ENCODE measurements around the gene SV2C.

The SV2C gene

DNA sequence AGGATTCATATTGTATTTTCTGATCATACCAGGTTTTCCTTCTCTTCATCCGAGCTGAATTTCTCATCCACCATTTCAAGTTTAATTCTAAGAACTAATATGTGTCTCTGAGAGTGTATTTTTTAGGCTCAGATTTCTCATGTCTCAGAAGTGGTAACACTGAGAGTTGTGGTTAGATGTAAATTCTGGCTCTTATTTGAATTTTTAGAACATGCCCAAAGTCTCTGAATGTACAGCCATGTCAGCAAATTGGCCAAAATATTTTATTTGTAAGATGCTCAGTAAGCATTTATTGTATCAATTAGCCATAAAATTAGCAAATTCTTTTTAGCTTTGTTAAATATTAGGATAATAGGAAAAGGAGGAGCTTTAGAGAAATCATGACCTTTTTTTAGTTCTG lies 16.6 kb downstream of the SV2C start:
- TF ChIP-seq, protein P1, sequence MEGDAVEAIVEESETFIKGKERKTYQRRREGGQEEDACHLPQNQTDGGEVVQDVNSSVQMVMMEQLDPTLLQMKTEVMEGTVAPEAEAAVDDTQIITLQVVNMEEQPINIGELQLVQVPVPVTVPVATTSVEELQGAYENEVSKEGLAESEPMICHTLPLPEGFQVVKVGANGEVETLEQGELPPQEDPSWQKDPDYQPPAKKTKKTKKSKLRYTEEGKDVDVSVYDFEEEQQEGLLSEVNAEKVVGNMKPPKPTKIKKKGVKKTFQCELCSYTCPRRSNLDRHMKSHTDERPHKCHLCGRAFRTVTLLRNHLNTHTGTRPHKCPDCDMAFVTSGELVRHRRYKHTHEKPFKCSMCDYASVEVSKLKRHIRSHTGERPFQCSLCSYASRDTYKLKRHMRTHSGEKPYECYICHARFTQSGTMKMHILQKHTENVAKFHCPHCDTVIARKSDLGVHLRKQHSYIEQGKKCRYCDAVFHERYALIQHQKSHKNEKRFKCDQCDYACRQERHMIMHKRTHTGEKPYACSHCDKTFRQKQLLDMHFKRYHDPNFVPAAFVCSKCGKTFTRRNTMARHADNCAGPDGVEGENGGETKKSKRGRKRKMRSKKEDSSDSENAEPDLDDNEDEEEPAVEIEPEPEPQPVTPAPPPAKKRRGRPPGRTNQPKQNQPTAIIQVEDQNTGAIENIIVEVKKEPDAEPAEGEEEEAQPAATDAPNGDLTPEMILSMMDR (IDR thresholded peaks at IDR 0.05; ENCODE audit: control insufficient read depth, insufficient read depth, low read depth, low read length, missing control alignments): no peak
- no peak for DNase-seq (ENCODE audit: low read depth)
- no peak overlapping the region for H3K4me3 ChIP-seq (ENCODE audit: control insufficient read depth, low read depth, low read length)

DNA sequence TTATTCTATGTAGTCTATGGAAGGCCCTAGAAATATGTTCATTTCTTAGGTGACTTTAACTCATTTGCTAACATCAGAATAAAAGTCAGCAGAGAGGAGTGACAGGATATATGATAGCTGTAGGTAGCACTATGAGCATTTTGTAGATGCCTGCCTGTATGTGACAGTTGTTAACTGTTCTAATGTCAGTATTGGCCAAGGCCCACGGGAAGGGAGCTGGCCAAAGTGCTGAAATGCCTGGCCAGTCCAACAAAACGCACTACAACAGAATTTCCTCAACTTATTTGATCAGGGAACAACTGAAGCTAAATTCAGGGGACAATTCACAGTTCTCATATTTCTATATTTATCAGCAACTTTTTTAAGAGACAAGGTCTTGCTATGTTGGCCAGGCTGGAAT lies 20.8 kb downstream of the SV2C start:
- DNase-seq (ENCODE audit: low read depth): no peak
- no peak overlapping the region for H3K4me3 ChIP-seq (ENCODE audit: control insufficient read depth, low read depth, low read length)
- TF ChIP-seq, protein P1 (IDR thresholded peaks at IDR 0.05; ENCODE audit: control insufficient read depth, insufficient read depth, low read depth, low read length, missing control alignments): no peak

DNA sequence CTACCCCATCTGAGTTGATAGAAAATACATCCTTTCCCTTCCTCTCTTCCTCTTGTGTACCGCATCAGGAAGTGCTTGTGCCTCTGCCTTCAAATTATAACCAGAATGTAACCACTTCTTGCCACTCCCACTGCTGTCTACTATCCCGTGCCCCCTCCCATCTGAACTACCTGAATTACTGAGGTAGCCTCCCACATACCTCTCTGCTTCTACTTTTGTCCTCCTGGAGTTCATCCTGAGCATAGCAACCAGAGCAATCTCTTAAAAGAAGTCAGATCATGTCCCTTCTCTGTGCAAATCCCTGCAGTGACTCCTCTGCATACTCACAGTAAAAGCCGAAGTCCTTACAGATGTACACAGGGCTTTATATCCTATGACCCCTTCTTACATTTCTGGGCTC lies 23.0 kb downstream of the SV2C start:
- DNase-seq (ENCODE audit: low read depth): no peak
- H3K4me3 ChIP-seq (ENCODE audit: control insufficient read depth, low read depth, low read length): no peak overlapping the region
- TF ChIP-seq, protein P1 (IDR thresholded peaks at IDR 0.05; ENCODE audit: control insufficient read depth, insufficient read depth, low read depth, low read length, missing control alignments): no peak

DNA sequence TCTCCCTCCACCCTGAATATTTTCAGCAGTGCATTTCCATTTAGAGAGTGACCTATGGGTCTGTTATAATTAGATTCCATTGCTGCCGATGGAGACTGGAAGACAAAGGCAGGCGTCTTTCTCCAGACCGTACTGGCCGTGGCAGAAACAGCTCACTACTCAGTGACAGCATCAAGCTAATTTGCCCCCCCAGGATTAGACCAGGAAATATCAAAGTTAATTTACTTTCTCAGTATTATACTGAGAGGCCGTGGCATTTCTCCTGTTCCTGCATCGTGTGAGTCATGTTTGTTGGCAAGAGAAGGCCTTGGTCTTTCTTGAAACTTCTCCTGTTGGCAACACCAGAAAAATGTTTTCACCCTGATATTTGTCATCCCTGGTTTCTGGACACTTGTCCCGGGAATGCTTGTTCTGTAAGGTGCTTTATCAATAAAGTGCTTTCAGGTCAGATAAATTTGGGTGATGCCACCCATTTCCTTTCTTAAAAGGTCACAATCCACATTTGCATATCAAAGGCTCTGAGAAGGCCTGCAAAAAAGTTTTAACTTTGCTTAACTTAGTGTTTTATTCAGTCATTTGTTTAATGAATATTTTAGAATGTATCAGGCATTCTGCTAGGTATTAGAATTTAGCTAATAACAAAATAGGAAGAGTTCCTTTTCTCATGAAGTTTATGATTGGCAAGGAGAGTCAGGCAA lies 28.4 kb downstream of the SV2C start:
- H3K4me3 ChIP-seq (ENCODE audit: control insufficient read depth, low read depth, low read length): no peak overlapping the region
- TF ChIP-seq, protein P1 (IDR thresholded peaks at IDR 0.05; ENCODE audit: control insufficient read depth, insufficient read depth, low read depth, low read length, missing control alignments): no peak
- no peak for DNase-seq (ENCODE audit: low read depth)

DNA sequence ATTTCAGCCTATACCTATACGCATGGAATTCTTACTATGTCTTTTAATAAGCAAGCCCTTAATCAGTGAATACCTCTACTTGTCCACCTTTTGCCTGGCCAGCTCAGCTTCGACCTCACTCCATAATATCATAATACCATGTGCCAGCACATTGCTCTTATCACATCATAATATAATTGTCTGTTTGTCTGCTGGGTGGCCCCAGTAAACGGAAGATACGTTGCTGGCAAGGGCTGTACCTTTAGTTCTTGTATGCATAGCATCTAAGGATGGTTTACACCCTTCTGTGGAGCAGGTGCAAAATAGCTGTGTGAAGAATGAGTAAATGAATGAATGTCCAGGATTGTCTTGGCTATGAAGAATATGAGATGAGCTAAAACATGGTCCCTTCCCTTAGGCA lies 29.9 kb downstream of the SV2C start:
- TF ChIP-seq, protein P1 (IDR thresholded peaks at IDR 0.05; ENCODE audit: control insufficient read depth, insufficient read depth, low read depth, low read length, missing control alignments): no peak
- no peak overlapping the region for H3K4me3 ChIP-seq (ENCODE audit: control insufficient read depth, low read depth, low read length)
- no peak for DNase-seq (ENCODE audit: low read depth)

DNA sequence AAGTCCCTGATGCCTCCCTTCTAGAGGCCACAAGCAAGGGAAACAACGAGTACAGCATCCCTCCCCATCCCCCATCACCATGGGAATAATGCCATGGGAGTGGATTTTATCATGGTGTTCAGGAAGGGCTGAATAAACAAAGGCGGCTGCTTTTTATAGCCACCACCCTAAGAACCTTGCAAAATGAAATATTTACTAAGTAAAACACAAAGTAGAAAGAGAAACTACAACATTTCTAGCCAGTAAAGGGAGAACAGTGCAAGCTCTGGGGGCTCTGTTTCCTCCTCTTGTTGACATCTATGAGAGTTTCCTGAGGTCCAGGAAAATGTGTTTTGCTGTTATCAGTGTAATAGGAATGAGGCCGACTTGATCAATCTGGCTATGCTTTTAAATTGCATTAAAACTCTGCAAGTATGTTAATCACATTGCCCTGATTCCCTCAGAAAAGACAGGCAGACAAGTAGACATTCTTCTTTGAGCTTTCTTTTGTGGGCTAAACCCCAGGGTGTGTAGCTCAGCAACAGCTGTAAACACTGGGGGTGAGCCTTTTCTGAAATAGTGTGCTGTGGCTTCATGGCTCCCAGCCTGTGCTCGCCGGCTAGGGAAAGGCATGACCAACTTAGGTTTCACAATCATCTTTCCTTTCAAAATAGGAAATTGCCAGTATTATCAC lies 31.1 kb downstream of the SV2C start:
- TF ChIP-seq, protein P1 (IDR thresholded peaks at IDR 0.05; ENCODE audit: control insufficient read depth, insufficient read depth, low read depth, low read length, missing control alignments): no peak
- no peak overlapping the region for H3K4me3 ChIP-seq (ENCODE audit: control insufficient read depth, low read depth, low read length)
- no peak for DNase-seq (ENCODE audit: low read depth)
